DMS 273 (cell line): ENCODE results near the gene DHX38.
"Not testable (repeated sequence)": the region's sequence is repeated elsewhere in the genome, so short reads cannot be mapped to it uniquely, and the experiment has no call there.

Source experiments
- DNase-seq: peaks from one replicate; lab custom pipeline; 2025; ENCODE audit not compliant: unreplicated experiment; lab: John Stamatoyannopoulos, UW

The DHX38 gene

GRCh38 chr16:72093448-72094265 lies at the start of gene DHX38, which contains the start of gene TXNL4B:
Gene DHX38 (plus strand): TSS chr16:72093847. CDS start chr16:72096158, 2,311 bp downstream.
Gene TXNL4B (minus strand): TSS chr16:72093620. CDS start chr16:72090749, 2,871 bp downstream.
- peak; percentile 99 for DNase-seq

GRCh38 chr16:72044296-72044695 lies 49.4 kb upstream of the DHX38 start:
- DNase-seq, result no peak

GRCh38 chr16:72044825-72045359 lies 48.8 kb upstream of the DHX38 start:
- DNase-seq, result no peak

- DNase-seq, result no peak
Measured at GRCh38 chr16:72049110-72049509, 44.5 kb upstream of the DHX38 start.

GRCh38 chr16:72050769-72051464 lies 42.7 kb upstream of the DHX38 start:
- DNase-seq, result no peak

GRCh38 chr16:72051818-72052217 lies 41.8 kb upstream of the DHX38 start:
- DNase-seq, result no peak

- not testable (repeated sequence) for DNase-seq
Measured at GRCh38 chr16:72054254-72054847, 39.3 kb upstream of the DHX38 start, which contains the start of gene HP. Gene HP (plus strand): TSS chr16:72054505. CDS start chr16:72054653, 148 bp downstream.

- DNase-seq, result no peak
Measured at GRCh38 chr16:72055911-72056310, 37.7 kb upstream of the DHX38 start.

GRCh38 chr16:72057313-72057712 lies 36.3 kb upstream of the DHX38 start:
- not testable (repeated sequence) for DNase-seq

GRCh38 chr16:72059060-72059459 lies 34.6 kb upstream of the DHX38 start:
- not testable (repeated sequence) for DNase-seq

GRCh38 chr16:72060405-72060804 lies 33.2 kb upstream of the DHX38 start:
- DNase-seq, result no peak

- DNase-seq, result no peak
Measured at GRCh38 chr16:72061564-72061963, 32.1 kb upstream of the DHX38 start.

GRCh38 chr16:72064361-72064894 lies 29.2 kb upstream of the DHX38 start:
- no peak for DNase-seq

GRCh38 chr16:72066747-72067146 lies 26.9 kb upstream of the DHX38 start:
- peak; percentile 68 for DNase-seq

GRCh38 chr16:72068930-72069329 lies 24.7 kb upstream of the DHX38 start:
- no peak for DNase-seq

- DNase-seq, result peak; percentile 60
Measured at GRCh38 chr16:72072514-72073342, 20.9 kb upstream of the DHX38 start.

- no peak for DNase-seq
Measured at GRCh38 chr16:72073560-72074230, 20.0 kb upstream of the DHX38 start.

GRCh38 chr16:72075067-72075466 lies 18.6 kb upstream of the DHX38 start:
- DNase-seq, result not testable (repeated sequence)

GRCh38 chr16:72076991-72077706 lies 16.5 kb upstream of the DHX38 start:
- DNase-seq, result not testable (repeated sequence)
